Prostate gland (tissue), 1 donor: ENCODE results near the gene PSMG4.

ENCODE experiments used
- POLR2A ChIP-seq: fragments of 450-650 bp; IDR thresholded peaks from one replicate; pipeline ENCODE4 v1.6.1; 2016; ENCODE audit warnings: antibody characterized with exemption, mild to moderate bottlenecking
- POLR2AphosphoS5 ChIP-seq: sonication (generic); formaldehyde crosslinking; IDR thresholded peaks from one replicate; pipeline ENCODE4 v1.6.1; 2017; ENCODE audit warnings: antibody characterized with exemption

GRCh38 chr6:3226481-3227362 lies 32.0 kb upstream of the PSMG4 start:
- no peak for TF ChIP-seq POLR2A
- TF ChIP-seq POLR2AphosphoS5: no peak
